Measurements from ENCODE around the gene ZFR.

DNA sequence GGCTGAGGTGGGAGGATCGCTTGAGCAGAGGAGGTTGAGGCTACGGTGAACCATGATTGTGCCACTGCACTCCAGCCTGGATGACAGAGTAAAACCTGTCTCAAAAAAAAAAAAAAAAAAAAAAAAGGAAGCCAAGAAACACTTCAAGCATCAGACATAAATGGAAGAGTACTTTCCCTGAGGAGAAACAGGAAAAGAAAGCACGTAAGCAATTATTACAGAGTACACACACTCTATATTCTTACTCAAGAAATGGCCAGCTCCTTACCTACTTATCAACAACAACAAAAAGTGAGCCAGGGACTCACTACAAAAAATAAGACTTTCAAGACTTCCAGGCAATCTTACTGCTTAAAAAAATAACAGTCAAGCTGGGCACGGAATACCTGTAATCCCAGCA, 21.8 kb downstream of the ZFR start:
- TF ChIP-seq CTCF (IDR thresholded peaks at IDR 0.05) = no peak
- TF ChIP-seq POLR2A (IDR thresholded peaks at IDR 0.05) = no peak
